ENCODE measurements around the gene PDPK1.
"Not testable (repeated sequence)": the region's sequence is repeated elsewhere in the genome, so short reads cannot be mapped to it uniquely, and the experiment has no call there.

Gene PDPK1

GRCh38 chr16:2526135-2526534, 11.7 kb upstream of the PDPK1 start:
- no peak for ATAC-seq

- ATAC-seq, result no peak
Measured at GRCh38 chr16:2527071-2527783, 10.6 kb upstream of the PDPK1 start.

DNA sequence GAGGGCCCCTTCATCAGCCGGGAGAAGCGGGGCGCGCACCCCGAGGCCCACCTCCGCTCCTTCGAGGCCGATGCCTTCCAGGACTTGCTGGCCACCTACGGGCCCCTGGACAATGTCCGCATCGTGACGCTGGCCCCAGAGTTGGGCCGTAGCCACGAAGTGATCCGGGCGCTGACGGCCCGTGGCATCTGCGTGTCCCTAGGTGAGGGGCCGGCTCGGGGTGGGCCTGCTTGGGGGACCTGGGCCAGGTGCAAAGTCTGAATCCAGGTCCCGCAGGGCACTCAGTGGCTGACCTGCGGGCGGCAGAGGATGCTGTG, 10.1 kb upstream of the PDPK1 start:
- no peak for ATAC-seq

GRCh38 chr16:2528161-2529060, 9.4 kb upstream of the PDPK1 start:
- no peak for ATAC-seq

DNA sequence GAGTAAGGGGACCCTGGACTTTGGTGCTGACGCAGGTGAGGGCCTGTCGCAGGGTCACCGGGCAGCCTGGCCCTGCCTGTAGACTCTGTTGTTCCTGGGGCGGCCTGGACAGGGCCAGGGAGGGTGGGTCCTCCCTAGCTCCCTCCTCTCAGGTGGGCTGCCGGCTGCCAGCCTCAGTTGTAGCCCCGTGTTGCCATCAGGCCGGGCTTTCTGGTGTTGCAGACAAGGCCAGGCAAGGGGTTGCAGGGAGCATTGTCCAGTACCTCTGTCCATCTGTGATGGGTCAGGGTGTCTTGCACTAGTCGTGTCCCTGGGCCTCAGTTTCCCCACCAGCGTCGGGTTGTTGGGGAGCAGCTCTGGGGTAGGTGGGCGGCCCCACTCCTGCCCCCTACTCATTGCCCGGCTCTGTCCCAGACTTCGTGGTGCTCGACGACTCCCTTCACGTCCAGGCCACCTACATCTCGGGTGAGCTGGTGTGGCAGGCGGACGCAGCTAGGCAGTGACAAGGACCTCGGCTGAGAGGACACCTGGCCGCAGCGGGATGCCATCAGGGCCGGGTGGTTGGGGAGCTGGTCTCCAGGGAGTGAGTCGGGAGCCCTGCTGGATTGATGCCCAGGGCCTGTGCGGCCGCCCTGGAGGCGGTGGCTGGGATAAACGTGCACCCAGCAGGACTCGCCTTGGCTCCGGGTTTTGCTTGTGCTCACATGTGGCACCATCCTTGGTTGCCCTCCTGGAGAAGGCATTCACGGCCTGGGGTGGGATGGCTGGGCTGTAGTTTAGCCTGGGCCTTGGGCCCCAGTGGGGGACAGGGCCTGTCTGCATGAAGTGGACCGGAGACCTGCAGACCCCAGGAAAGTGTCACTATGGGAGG, 8.5 kb upstream of the PDPK1 start:
- no peak for ATAC-seq

- no peak for ATAC-seq
Measured at GRCh38 chr16:2529961-2530628, 7.7 kb upstream of the PDPK1 start.

DNA sequence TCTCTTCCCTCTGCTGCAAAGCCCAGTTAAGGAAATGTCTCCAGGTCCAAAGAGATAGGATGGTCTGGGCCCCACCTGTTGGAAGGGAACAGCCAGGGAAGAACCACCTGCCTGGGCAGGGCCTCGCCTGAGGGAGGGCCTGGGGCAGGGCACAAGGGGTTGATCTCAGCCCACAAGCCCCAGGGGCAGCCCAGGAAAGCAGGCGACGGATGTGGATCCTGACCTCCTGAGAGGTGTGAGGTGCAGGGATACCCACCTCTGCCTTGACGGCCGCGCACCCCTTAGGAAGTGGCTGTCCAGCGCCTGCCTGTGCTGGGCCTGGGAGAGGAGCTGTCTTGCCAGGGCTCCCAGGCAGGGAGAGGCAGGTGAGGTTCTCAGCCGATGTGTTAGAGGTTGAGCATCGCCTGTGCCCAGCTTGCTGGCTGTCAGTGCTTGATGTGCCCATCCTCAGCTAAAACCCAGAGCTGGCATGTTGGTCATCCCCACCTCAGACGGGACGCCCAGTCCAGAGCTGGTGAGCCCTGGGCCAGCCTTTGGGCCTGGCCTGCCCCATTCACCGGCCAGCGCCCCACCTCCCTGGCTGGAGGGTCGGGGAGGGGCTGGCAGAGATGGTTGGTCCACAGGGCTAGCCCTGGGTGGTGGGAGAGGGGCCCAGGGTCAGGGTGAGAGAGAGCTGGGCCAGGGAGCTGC, 7.0 kb upstream of the PDPK1 start:
- ATAC-seq, result no peak

- ATAC-seq, result peak in 1 of 2 donors; percentile 0
Measured at GRCh38 chr16:2531371-2531695, 6.5 kb upstream of the PDPK1 start, which contains the start of gene CEMP1. CEMP1 (minus strand) TSS chr16:2531408; CDS start chr16:2531073, 335 bp downstream.

- ATAC-seq, result peak; percentile 95
Measured at GRCh38 chr16:2531696-2532493, 5.9 kb upstream of the PDPK1 start.

DNA sequence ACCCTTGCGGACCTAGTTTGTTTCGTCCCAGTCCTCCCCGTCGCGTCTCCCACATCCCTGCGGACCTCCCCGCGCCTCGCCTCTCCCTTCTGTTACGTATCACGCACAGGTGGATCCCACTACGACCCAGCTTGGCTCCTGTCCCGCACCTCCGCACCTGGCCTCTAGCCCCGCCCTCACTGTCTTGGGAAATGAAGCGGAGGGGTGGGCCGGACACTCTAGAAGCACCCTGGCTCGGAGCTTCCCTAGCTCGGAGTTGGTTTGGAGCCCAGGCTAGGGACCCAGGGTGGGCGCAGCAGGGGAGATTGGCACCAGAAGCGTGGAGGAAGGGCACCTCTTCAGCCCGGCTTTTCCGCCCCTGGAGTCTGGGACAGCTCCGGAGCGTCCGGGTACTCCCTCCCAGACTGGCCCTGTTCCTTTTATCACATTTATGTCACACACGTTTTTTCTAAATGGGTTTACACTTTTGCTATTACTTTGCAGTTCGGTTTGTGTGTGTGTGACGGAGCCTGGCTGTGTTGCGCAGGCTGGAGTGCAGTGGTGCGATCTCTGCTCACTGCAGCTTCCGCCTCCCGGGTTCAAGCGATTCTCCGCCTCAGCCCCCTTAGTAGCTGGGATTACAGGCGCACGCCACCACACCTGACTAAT, 5.2 kb upstream of the PDPK1 start:
- peak; percentile 10 to 12 for ATAC-seq

- not testable (repeated sequence) for ATAC-seq
Measured at GRCh38 chr16:2533142-2533755, 4.6 kb upstream of the PDPK1 start.

DNA sequence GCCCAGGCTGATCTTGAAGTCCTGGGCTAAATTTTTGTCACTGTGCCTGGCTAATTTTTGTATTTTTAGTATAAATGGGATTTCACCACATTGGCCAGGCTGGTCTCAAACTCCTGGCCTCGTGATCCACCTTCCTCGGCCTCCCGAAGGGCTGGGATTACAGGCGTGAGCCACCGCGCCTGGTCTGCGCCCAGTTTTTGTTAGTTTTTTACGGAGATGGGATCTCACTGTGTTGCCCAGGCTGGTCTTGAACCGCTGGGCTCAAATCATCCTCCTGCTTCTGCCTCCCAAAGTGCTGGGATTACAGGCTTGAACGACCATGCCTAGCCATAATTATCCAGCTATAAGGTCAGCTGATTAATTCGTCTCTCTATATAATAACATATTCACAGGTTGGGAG, 3.9 kb upstream of the PDPK1 start:
- no peak for ATAC-seq

GRCh38 chr16:2534335-2534734, 3.5 kb upstream of the PDPK1 start:
- not testable (repeated sequence) for ATAC-seq

- ATAC-seq, result no peak
Measured at GRCh38 chr16:2535625-2536013, 2.2 kb upstream of the PDPK1 start.

- not testable (repeated sequence) for ATAC-seq
Measured at GRCh38 chr16:2539192-2539844, 1.5 kb downstream of the PDPK1 start.

DNA sequence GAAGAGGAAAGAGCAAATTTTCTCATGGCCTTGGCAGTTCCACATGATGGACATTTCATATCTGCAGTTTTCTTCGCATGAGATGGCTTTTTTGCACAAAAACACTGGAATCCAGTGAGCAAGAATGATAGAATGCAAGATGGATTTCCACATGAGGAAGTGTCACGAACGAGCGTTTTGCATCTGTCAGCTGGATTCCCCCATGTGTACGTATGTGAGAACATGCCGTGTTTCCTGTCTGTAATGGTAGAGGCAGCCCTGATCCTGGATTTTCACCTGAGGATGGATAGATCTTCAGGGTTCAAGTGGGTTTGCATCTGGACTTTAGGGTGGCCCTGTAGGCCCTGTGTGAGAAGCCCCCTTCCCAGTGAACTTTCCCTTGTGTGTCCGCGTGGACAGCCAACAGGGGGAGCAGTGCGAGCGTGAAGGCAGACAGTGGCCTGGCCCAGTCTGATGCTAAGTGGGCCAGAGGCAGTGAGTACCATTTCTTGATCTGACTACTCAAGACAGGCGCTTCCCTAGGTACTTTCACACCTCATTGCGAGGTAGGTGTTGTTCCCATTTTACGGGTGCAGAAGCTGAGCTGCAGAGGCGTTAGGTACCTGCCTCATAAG, 2.1 kb downstream of the PDPK1 start:
- ATAC-seq, result peak in 1 of 2 donors; percentile 14

- not testable (repeated sequence) for ATAC-seq
Measured at GRCh38 chr16:2540912-2541311, 3.1 kb downstream of the PDPK1 start.

- not testable (repeated sequence) for ATAC-seq
Measured at GRCh38 chr16:2541409-2541808, 3.6 kb downstream of the PDPK1 start.

GRCh38 chr16:2543771-2544170, 6.0 kb downstream of the PDPK1 start:
- ATAC-seq, result not testable (repeated sequence)
